ENCODE results near the gene GPR108. TPM values are rescaled to one million over a fixed set of nuclear protein-coding genes. Genes with fewer than 3 reads are reported as not detected.

GPR108 gene
- total and polyA plus RNA-seq, 2 of the 13 experiments (the other 11 are each of a cell fraction or from before 2014, with no cell fraction given) = 36.4 to 63.0 TPM

- TF ChIP-seq CENPT (CRISPR knock-in tag; IDR thresholded peaks at IDR 0.05; ENCODE audit: low read depth) (peak; percentile 83; the same call in 1 of the 2 replicates), TCF7 (IDR thresholded peaks at IDR 0.05; ENCODE audit: low read depth) (no peak), SIN3B (IDR thresholded peaks at IDR 0.05; ENCODE audit: low read length) (no peak), ZNF660 (CRISPR knock-in tag; IDR thresholded peaks at IDR 0.05; ENCODE audit: borderline replicate concordance, low read depth) (no peak; the same call in 1 of the 2 replicates), PCBP1 (IDR thresholded peaks at IDR 0.05; ENCODE audit: borderline replicate concordance, low read depth, low read length) (0 out of 2 replicates have a peak, but pooled peaks have one; percentile 26), ZNF230 (CRISPR knock-in tag; IDR thresholded peaks at IDR 0.05) (peak; percentile 77), RXRA (CRISPR knock-in tag; IDR thresholded peaks at IDR 0.05) (peak; percentile 93), ZGPAT (CRISPR knock-in tag; IDR thresholded peaks at IDR 0.05) (peak; percentile 93), NR3C1 (CRISPR knock-in tag; IDR thresholded peaks at IDR 0.05) (no peak), ZBTB42 (CRISPR knock-in tag; IDR thresholded peaks at IDR 0.05) (no peak), MLX (CRISPR knock-in tag; IDR thresholded peaks at IDR 0.05) (peak; percentile 52; the same call in 1 of the 2 replicates), ZFP36 (IDR thresholded peaks at IDR 0.05; ENCODE audit: borderline replicate concordance, low read depth, low read length, partially characterized antibody) (no peak), TEAD3 (CRISPR knock-in tag; optimal IDR thresholded peaks at IDR 0.05; ENCODE audit: borderline replicate concordance) (peak; percentile 89), HOXA7 (CRISPR knock-in tag; IDR thresholded peaks at IDR 0.05) (no peak), GABPB1 (CRISPR knock-in tag; IDR thresholded peaks at IDR 0.05) (peak; percentile 87), HHEX (CRISPR knock-in tag; IDR thresholded peaks at IDR 0.05) (no peak; the same call in 1 of the 2 replicates), SP1 (IDR thresholded peaks at IDR 0.05) (no peak), SP1 (CRISPR knock-in tag; IDR thresholded peaks at IDR 0.05) (peak; percentile 85), ZNF567 (CRISPR knock-in tag; IDR thresholded peaks at IDR 0.05; ENCODE audit: borderline replicate concordance) (peak; percentile 90; the same call in 1 of the 2 replicates), LRRFIP1 (CRISPR knock-in tag; conservative IDR thresholded peaks at IDR 0.05) (no peak), FOXP4 (CRISPR knock-in tag; IDR thresholded peaks at IDR 0.05) (peak; percentile 87)
These were observed 16.0 kb upstream of the GPR108 start (continued) for GRCh38 chr19:6753178-6754031.
